ELF-1 (cell line): ENCODE results near the gene SPIN4.
"Not testable (repeated sequence)": the region's sequence is repeated elsewhere in the genome, so short reads cannot be mapped to it uniquely, and the experiment has no call there.

Experiments
- DNase-seq: peaks from one replicate; pipeline ENCODE4 v3.0.0-alpha.2; 2016; ENCODE audit warnings: low read depth, low spot score

Gene SPIN4

GRCh38 chrX:63350941-63351616 lies at the start of gene SPIN4:
SPIN4 (minus strand) TSS chrX:63351332; CDS start chrX:63350819, 513 bp downstream.
- peak; percentile 98 for DNase-seq

GRCh38 chrX:63400340-63400739 lies 49.2 kb upstream of the SPIN4 start:
- DNase-seq = no peak

- DNase-seq = no peak
Observed at GRCh38 chrX:63394872-63395271, 43.7 kb upstream of the SPIN4 start.

- not testable (repeated sequence) for DNase-seq
Observed at GRCh38 chrX:63393094-63393493, 42.0 kb upstream of the SPIN4 start.

- no peak for DNase-seq
Observed at GRCh38 chrX:63387411-63387810, 36.3 kb upstream of the SPIN4 start.

- DNase-seq = not testable (repeated sequence)
Observed at GRCh38 chrX:63384263-63384662, 33.1 kb upstream of the SPIN4 start.

- not testable (repeated sequence) for DNase-seq
Observed at GRCh38 chrX:63373012-63373411, 21.9 kb upstream of the SPIN4 start.

GRCh38 chrX:63367699-63368098 lies 16.6 kb upstream of the SPIN4 start:
- DNase-seq = not testable (repeated sequence)

GRCh38 chrX:63363788-63364187 lies 12.7 kb upstream of the SPIN4 start:
- no peak for DNase-seq

- peak; percentile 21 for DNase-seq
Observed at GRCh38 chrX:63361494-63361893, 10.4 kb upstream of the SPIN4 start.

GRCh38 chrX:63354484-63354883 lies 3.4 kb upstream of the SPIN4 start:
- DNase-seq = no peak

GRCh38 chrX:63350465-63350877 lies 661 bp downstream of the SPIN4 start:
- peak; percentile 62 for DNase-seq

- DNase-seq = peak; percentile 15
Observed at GRCh38 chrX:63349307-63349706, 1.8 kb downstream of the SPIN4 start.

- no peak for DNase-seq
Observed at GRCh38 chrX:63330681-63331080, 20.5 kb downstream of the SPIN4 start.

- DNase-seq = no peak
Observed at GRCh38 chrX:63327788-63328187, 23.3 kb downstream of the SPIN4 start.

GRCh38 chrX:63299596-63299995 lies 51.5 kb downstream of the SPIN4 start:
- no peak for DNase-seq
